Measurements from ENCODE around the gene PDE10A.
"Not testable (repeated sequence)": the region's sequence is repeated elsewhere in the genome, so short reads cannot be mapped to it uniquely, and the experiment has no call there.

Gene PDE10A

GRCh38 chr6:165478581-165478980 lies 184.5 kb downstream of the PDE10A start:
- no peak for DNase-seq (ENCODE audit: low read depth in 2 of 2)

GRCh38 chr6:165469483-165469882 lies 193.6 kb downstream of the PDE10A start:
- no peak for DNase-seq (ENCODE audit: low read depth in 2 of 2)

GRCh38 chr6:165468340-165469235 lies 194.5 kb downstream of the PDE10A start:
- DNase-seq (ENCODE audit: low read depth in 2 of 2): no peak

- not testable (repeated sequence) for DNase-seq (ENCODE audit: low read depth in 2 of 2)
These were observed 199.5 kb downstream of the PDE10A start for GRCh38 chr6:165463499-165463898.

- not testable (repeated sequence) for DNase-seq (ENCODE audit: low read depth in 2 of 2)
These were observed 203.3 kb downstream of the PDE10A start for GRCh38 chr6:165459605-165460301.

GRCh38 chr6:165458134-165458533 lies 204.9 kb downstream of the PDE10A start:
- DNase-seq (ENCODE audit: low read depth in 2 of 2): no peak

GRCh38 chr6:165456286-165456685 lies 206.8 kb downstream of the PDE10A start:
- no peak for DNase-seq (ENCODE audit: low read depth in 2 of 2)

- DNase-seq (ENCODE audit: low read depth in 2 of 2): no peak
These were observed 207.6 kb downstream of the PDE10A start for GRCh38 chr6:165455488-165455887.

- DNase-seq (ENCODE audit: low read depth in 2 of 2): no peak
These were observed 209.6 kb downstream of the PDE10A start for GRCh38 chr6:165453395-165453794.

GRCh38 chr6:165451838-165452237 lies 211.2 kb downstream of the PDE10A start:
- no peak for DNase-seq (ENCODE audit: low read depth in 2 of 2)

GRCh38 chr6:165448210-165448609 lies 214.8 kb downstream of the PDE10A start:
- DNase-seq (ENCODE audit: low read depth in 2 of 2): no peak

GRCh38 chr6:165447141-165447540 lies 215.9 kb downstream of the PDE10A start:
- DNase-seq (ENCODE audit: low read depth in 2 of 2): no peak

- DNase-seq (ENCODE audit: low read depth in 2 of 2): no peak
These were observed 216.7 kb downstream of the PDE10A start for GRCh38 chr6:165446331-165446730.

- DNase-seq (ENCODE audit: low read depth in 2 of 2): no peak
These were observed 219.6 kb downstream of the PDE10A start for GRCh38 chr6:165443462-165443861.

- no peak for DNase-seq (ENCODE audit: low read depth in 2 of 2)
These were observed 221.9 kb downstream of the PDE10A start for GRCh38 chr6:165441181-165441580.

GRCh38 chr6:165439928-165440554 lies 223.0 kb downstream of the PDE10A start:
- no peak for DNase-seq (ENCODE audit: low read depth in 2 of 2)

GRCh38 chr6:165426892-165427291 lies 236.1 kb downstream of the PDE10A start:
- DNase-seq (ENCODE audit: low read depth in 2 of 2): no peak

- DNase-seq (ENCODE audit: low read depth in 2 of 2): no peak
These were observed 240.8 kb downstream of the PDE10A start for GRCh38 chr6:165422192-165422591.

GRCh38 chr6:165417278-165417865 lies 245.7 kb downstream of the PDE10A start:
- no peak for DNase-seq (ENCODE audit: low read depth in 2 of 2)

- no peak for DNase-seq (ENCODE audit: low read depth in 2 of 2)
These were observed 258.3 kb downstream of the PDE10A start for GRCh38 chr6:165404697-165405096.

GRCh38 chr6:165404296-165404695 lies 258.7 kb downstream of the PDE10A start:
- DNase-seq (ENCODE audit: low read depth in 2 of 2): no peak

GRCh38 chr6:165403006-165403595 lies 259.9 kb downstream of the PDE10A start:
- DNase-seq (ENCODE audit: low read depth in 2 of 2): no peak

All from stimulated activated CD8-positive, alpha-beta memory T cell treated with anti-CD3 and anti-CD28 coated beads, Interleukin-2, amount 100 ng/mL, for 48 hours (primary cell).